HepG2 (cell line): ENCODE data around the gene RECQL5.

Source experiments
- FOXP1 ChIP-seq, 2 experiments: fragments of 450-650 bp in 1 of 2; IDR thresholded peaks; 2 replicates each; pipeline ENCODE4 v1.6.1; 2017 to 2018; ENCODE audit warnings: antibody characterized with exemption in 1 of 2
- GABPA ChIP-seq, 2 experiments: IDR thresholded peaks; 2 replicates each; pipeline ENCODE4 v1.6.1; 2011 to 2016; ENCODE audit warnings: low read depth in 2 of 2, low read length in 1 of 2, missing biosample characterization in 1 of 2, missing genetic modification characterization in 1 of 2
- KDM5A ChIP-seq: fragments of 200-600 bp; sonication (generic); IDR thresholded peaks from 2 replicates; pipeline ENCODE4 v1.7.0; 2018; ENCODE audit warnings: antibody characterized with exemption, mild to moderate bottlenecking, low read length, borderline replicate concordance
- MAFG ChIP-seq: sonication (generic); formaldehyde crosslinking; IDR thresholded peaks from 2 replicates; pipeline ENCODE4 v1.5.1; 2020; ENCODE audit warnings: mild to moderate bottlenecking, missing genetic modification reagents
- PHF5A ChIP-seq: IDR thresholded peaks from one replicate; pipeline ENCODE4 v1.6.1; 2018; ENCODE audit warnings: low read depth, missing genetic modification reagents; ENCODE audit not compliant: unreplicated experiment
- POLR2AphosphoS5 ChIP-seq: IDR thresholded peaks from 2 replicates; pipeline ENCODE4 v1.6.1; 2012; ENCODE audit warnings: low read depth, low read length
- ZBTB43 ChIP-seq: sonication (generic); formaldehyde crosslinking; conservative IDR thresholded peaks from 2 replicates; pipeline ENCODE4 v1.4.0; 2020; ENCODE audit warnings: missing genetic modification reagents

- TF ChIP-seq FOXP1 (IDR thresholded peaks at IDR 0.05) (no peak), FOXP1 (CRISPR knock-in tag; IDR thresholded peaks at IDR 0.05) (no peak), PHF5A (CRISPR knock-in tag) (no peak), ZBTB43 (CRISPR knock-in tag) (no peak), POLR2AphosphoS5 (no peak), GABPA (IDR thresholded peaks at IDR 0.05; ENCODE audit: low read depth, low read length) (no peak), GABPA (CRISPR knock-in tag; IDR thresholded peaks at IDR 0.05; ENCODE audit: low read depth) (no peak), KDM5A (no peak), MAFG (CRISPR knock-in tag) (no peak)
Measured at GRCh38 chr17:75706042-75706728, 39.2 kb upstream of the RECQL5 start.
